ENCODE results near the gene SCUBE2.

- no peak for TF ChIP-seq POLR2A (IDR thresholded peaks at IDR 0.05)
- no peak for TF ChIP-seq CTCF (IDR thresholded peaks at IDR 0.05)
These were observed 86.3 kb downstream of the SCUBE2 start for GRCh38 chr11:9005087-9005486.
